ENCODE measurements around the gene KCNQ1.

The KCNQ1 gene

GRCh38 chr11:2826679-2827056, 381.9 kb downstream of the KCNQ1 start:
- TF ChIP-seq CTCF (IDR thresholded peaks at IDR 0.05; ENCODE audit: low read depth, low read length) = no peak
- no peak overlapping the region for H3K4me3 ChIP-seq (ENCODE audit: low read depth, low read length)
- DNase-seq = no peak
- no peaks in the 10 kb centered on the region for H3K4me1 ChIP-seq
- no peaks in the 10 kb centered on the region for H3K27me3 ChIP-seq
- H3K9me3 ChIP-seq = no peaks in the 10 kb centered on the region
- H3K36me3 ChIP-seq = no peaks in the 10 kb centered on the region

- no peaks in the 10 kb centered on the region for H3K9me3 ChIP-seq
- H3K36me3 ChIP-seq = no peaks in the 10 kb centered on the region
- H3K4me3 ChIP-seq (ENCODE audit: low read depth, low read length) = no peak overlapping the region
- TF ChIP-seq CTCF (IDR thresholded peaks at IDR 0.05; ENCODE audit: low read depth, low read length) = no peak
- no peak for DNase-seq
- H3K27me3 ChIP-seq = no peaks in the 10 kb centered on the region
- no peaks in the 10 kb centered on the region for H3K4me1 ChIP-seq
Measured at GRCh38 chr11:2827256-2827655, 382.4 kb downstream of the KCNQ1 start.

GRCh38 chr11:2827792-2828191, 383.0 kb downstream of the KCNQ1 start:
- Histone ChIP-seq H3K4me3 (ENCODE audit: low read depth, low read length) (no peak overlapping the region), H3K36me3 (no peaks in the 10 kb centered on the region), H3K27me3 (no peaks in the 10 kb centered on the region), H3K4me1 (no peaks in the 10 kb centered on the region), H3K9me3 (no peaks in the 10 kb centered on the region)
- no peak for DNase-seq
- no peak for TF ChIP-seq CTCF (IDR thresholded peaks at IDR 0.05; ENCODE audit: low read depth, low read length)

- Histone ChIP-seq H3K27me3 (no peaks in the 10 kb centered on the region), H3K4me3 (ENCODE audit: low read depth, low read length) (no peak overlapping the region), H3K9me3 (no peaks in the 10 kb centered on the region), H3K4me1 (no peaks in the 10 kb centered on the region), H3K36me3 (no peaks in the 10 kb centered on the region)
- no peak for TF ChIP-seq CTCF (IDR thresholded peaks at IDR 0.05; ENCODE audit: low read depth, low read length)
- DNase-seq = no peak
Measured at GRCh38 chr11:2828585-2829330, 383.9 kb downstream of the KCNQ1 start.

GRCh38 chr11:2830030-2830812, 385.4 kb downstream of the KCNQ1 start:
- Histone ChIP-seq H3K4me3 (ENCODE audit: low read depth, low read length) (no peak overlapping the region), H3K9me3 (no peaks in the 10 kb centered on the region), H3K27me3 (no peaks in the 10 kb centered on the region), H3K36me3 (no peaks in the 10 kb centered on the region), H3K4me1 (no peaks in the 10 kb centered on the region)
- TF ChIP-seq CTCF (IDR thresholded peaks at IDR 0.05; ENCODE audit: low read depth, low read length) = no peak
- no peak for DNase-seq

- H3K27me3 ChIP-seq = no peaks in the 10 kb centered on the region
Measured at GRCh38 chr11:2830886-2831285, 386.1 kb downstream of the KCNQ1 start.

More at GRCh38 chr11:2830886-2831285, 386.1 kb downstream of the KCNQ1 start:
- TF ChIP-seq CTCF (IDR thresholded peaks at IDR 0.05; ENCODE audit: low read depth, low read length) = no peak
- no peak for DNase-seq
- Histone ChIP-seq H3K36me3 (no peaks in the 10 kb centered on the region), H3K4me3 (ENCODE audit: low read depth, low read length) (no peak overlapping the region), H3K4me1 (no peaks in the 10 kb centered on the region), H3K9me3 (no peaks in the 10 kb centered on the region)

Measured in BE2C (cell line).